Esophagus muscularis mucosa (tissue), 4 donors: ENCODE data around the gene CCDC181.

Source experiments
- CTCF ChIP-seq, 3 experiments: fragments of 200-600 bp in 2 of 3; fragments of 450-650 bp in 1 of 3; sonication (generic) in 2 of 3; IDR thresholded peaks; one replicate each; pipeline ENCODE4 v1.5.1; 2017 to 2019; ENCODE audit warnings: antibody characterized with exemption in 3 of 3, mild to moderate bottlenecking in 2 of 3, moderate library complexity in 1 of 3
- EP300 ChIP-seq: sonication (generic); formaldehyde crosslinking; IDR thresholded peaks from one replicate; pipeline ENCODE4 v1.6.1; 2017; ENCODE audit warnings: antibody characterized with exemption
- POLR2A ChIP-seq: fragments of 450-650 bp; IDR thresholded peaks from one replicate; pipeline ENCODE4 v1.6.1; 2017; ENCODE audit warnings: antibody characterized with exemption, moderate library complexity, mild to moderate bottlenecking, low read depth
- POLR2AphosphoS5 ChIP-seq, 2 donors: sonication (generic); formaldehyde crosslinking; IDR thresholded peaks; one replicate each; pipeline ENCODE4 v1.6.1; 2017; ENCODE audit warnings: antibody characterized with exemption in 2 of 2

GRCh38 chr1:169427081-169427641 lies at the start of gene CCDC181:
- TF ChIP-seq CTCF (IDR thresholded peaks at IDR 0.05) (no peak), POLR2A (no peak), POLR2AphosphoS5 (IDR thresholded peaks at IDR 0.05) (peak; percentile 6 to 59), EP300 (no peak)
